ENCODE results near the gene SLC2A1.
A peak's percentile ranks its signal among the peaks of the same experiment; 100 is the strongest.

Gene SLC2A1

DNA sequence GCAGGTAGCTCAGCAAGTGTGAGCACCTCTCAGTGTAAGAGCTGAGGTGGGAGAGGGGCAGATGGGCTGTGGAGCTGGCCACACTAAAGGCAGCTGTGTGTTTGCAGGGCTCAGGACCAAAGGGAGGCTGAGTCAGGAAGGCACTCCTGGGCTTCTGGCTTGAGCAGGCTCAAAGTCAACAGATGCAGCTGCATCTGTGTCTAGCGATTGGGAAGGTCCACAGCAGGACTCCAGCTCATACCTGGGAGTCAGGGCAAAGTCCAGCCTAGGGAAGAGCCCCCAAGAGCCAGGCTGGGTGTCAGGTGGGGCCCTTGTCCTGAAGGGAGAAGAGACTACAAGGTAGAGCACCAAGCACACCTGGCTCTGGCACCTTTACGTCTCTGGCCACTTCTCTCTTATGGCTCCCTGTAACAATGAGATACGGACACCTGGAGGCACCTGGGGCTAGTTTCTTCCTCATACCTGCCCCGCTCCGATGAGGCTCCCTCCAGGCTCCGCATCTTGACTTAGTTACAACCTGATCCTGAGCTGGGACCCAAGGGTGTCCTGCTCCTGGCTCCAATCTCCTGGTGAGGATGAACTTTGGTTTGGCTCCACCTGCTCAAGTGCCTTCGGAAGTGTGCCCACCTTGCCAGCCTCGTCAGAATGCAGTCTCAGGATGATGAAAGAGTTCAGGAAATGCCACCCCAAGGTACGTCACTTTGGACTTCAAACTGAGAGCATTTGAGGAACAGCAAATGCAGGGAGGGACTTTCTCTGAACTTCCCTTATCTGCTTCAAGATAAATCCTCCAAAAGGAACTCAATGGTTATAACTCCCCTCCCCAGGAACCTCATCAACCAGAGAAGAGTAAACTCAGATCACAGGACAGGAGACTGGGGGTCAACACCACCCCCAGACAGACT lies 21.5 kb upstream of the SLC2A1 start:
- no peak for DNase-seq (ENCODE audit: low spot score)

DNA sequence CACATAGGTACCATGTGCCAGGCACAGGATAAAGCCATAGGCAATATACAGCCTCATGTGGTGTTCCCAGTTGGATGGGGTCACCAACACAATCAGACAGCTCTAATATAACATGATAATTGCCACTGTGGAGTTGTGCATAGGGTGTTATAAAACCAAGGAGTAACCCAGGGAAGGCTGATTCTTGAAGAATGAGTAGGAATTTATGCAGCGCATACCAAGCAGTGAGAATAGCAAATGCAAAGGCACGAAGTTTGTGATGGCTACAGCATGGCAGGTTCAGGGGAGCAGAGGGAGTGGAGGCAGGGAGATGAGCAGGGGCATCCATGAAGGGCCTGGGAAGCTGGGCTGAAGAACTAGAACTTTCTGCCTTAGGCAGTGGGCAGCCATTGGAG lies 20.4 kb upstream of the SLC2A1 start:
- no peak for DNase-seq (ENCODE audit: low spot score)

DNA sequence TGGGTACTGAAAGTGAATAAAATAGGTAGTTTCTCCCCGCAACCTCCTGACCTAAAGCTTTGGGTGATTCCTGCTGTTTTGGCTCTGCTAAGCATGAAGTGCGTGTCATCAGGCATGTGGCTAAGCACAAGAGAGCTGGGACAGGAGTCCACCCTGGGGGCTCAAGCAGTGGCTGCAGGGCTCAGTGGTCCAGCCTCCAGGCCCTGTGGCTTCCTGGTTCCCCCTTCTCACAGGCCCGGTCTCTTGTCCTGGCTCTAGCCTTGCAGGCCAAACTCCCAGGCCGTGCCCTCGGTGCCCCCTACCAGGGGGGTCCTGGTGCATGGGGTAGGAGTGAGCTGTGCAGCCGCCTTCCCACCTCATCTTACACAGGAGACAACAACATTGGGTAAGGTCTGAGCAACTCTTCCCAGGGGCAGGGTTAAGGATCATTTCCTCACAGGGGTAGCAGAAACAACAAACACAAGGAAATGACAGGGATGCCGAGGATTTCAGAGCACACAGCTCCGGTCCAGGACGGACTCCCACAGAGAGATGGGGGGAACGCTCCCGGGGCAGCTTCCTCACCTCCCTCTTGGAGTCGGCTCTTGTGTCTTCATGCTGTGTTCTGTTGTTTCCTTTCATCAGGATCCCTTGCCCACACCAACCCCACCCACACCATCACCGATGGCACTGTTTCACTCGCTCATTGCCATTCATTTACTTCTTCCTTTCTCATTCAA lies 19.8 kb upstream of the SLC2A1 start:
- DNase-seq (ENCODE audit: low spot score), result no peak

DNA sequence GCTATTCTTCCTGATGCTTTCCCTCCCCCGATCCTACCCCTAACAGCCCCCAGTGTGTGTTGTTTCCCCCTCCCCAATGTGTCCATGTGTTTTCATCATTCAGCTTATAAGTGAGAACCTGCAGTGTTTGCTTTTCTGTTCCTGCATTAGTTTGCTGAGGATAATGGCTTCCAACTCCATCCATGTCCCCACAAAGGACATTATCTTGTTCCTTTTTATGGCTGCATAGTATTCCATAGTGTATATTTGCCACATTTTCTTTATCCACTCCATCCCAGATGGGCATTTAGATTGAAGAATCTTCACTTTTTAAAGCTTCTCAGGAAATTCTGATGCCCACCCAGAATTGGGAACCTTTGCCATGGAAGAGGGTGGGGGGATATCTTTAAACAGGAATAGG lies 19.0 kb upstream of the SLC2A1 start:
- no peak for DNase-seq (ENCODE audit: low spot score)

DNA sequence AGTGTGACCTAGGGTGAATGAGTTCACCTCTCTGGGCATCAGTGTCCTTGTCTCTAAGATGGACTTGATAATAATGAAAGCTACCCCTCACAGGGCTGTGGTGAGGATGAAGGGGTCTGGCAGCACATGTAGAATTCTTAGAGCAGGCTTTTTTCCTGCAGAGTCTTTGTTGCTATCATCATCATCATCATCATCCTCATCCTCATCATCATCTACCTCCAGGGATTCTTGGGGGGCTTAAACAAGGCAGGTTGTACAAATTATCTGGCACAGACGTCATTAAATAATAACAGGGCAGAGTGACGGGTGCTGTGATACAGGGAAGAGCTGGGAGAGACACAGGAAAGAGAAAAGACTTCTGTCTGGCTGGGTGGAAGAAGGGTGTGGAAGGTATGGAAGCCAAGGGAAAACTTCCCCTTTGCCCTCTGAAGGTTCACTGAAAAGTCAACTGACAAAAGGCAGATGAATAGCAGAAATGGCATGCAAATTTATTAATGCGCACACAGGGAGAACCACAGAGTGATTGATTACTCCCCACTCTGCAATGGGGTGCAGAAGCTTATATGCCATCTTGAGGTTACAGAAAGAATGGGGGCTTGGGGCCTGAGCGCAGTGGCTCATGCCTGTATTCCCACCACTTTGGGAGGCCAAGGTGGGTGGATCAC lies 17.0 kb upstream of the SLC2A1 start:
- no peak for DNase-seq (ENCODE audit: low spot score)

DNA sequence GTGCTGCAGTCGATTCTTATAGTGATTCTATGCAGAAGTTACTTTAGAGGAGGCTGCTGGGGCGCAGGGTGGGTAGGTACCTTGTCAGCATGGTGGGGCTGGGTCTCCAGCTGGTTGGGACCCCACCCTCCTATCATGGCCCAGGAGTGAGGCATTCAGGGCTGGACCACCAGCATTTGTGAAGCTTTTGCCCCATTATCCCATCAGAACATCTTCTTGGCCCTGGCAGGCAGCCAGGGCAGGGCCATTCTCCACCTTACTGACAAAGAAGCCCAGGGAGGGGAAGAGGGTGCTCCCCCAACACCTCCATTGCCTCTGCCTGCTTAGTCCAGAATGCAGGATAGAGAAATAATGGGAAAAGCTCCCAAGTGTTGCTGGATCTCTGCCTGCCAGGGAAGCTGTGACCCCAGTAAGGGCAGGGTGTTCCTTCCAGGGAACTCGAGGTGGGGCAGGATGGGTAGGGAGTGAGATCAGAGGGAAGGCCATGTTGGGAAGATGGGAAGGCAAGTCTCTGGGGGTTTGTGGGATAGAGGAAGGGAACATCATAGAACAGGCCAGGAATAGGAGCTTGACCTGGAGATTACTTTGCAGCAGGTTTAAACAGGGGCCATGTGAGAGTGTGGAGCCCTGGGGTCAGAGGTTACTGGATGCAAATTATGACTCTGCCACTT lies 16.2 kb upstream of the SLC2A1 start:
- DNase-seq (ENCODE audit: low spot score), result no peak

DNA sequence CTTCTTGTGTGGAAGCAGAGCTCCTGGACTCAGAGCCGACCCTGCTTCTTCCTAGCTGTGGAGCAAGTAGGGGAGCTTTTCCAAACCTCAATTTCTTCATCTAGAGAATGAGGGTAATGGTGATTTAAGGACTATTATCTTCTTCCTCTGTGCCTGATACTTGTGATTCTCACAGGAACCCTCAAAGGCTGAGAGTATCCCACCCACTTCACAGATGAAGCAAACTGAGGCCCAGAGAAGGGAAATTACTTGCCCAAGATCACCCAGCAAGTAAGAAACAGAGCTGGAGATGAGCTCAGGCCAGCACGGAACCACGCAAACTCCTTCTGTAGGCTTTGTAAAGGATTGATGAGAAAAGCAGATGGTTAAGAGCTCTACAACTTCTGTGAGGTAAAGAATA lies 15.1 kb upstream of the SLC2A1 start:
- DNase-seq (ENCODE audit: low spot score), result no peak

DNA sequence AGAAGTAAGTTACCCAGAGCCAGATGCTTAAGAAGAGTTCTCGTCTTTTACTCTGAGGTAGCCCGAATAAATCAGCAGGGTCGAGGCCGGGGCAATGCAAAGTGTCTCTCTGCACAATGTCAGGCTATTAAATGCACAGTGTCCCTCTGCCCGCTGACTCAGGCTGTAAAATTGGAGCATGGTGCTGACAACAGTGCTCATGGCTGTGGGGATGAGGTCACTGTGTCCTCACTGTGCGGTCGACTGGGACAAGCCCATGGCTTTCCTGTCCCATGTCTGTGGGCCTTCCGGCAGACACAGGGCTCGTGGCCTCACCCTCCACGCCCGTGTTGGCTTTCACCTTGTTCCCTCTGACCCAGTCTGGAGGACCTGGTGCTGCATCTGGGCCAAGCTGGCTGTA lies 14.6 kb upstream of the SLC2A1 start:
- no peak for DNase-seq (ENCODE audit: low spot score)

DNA sequence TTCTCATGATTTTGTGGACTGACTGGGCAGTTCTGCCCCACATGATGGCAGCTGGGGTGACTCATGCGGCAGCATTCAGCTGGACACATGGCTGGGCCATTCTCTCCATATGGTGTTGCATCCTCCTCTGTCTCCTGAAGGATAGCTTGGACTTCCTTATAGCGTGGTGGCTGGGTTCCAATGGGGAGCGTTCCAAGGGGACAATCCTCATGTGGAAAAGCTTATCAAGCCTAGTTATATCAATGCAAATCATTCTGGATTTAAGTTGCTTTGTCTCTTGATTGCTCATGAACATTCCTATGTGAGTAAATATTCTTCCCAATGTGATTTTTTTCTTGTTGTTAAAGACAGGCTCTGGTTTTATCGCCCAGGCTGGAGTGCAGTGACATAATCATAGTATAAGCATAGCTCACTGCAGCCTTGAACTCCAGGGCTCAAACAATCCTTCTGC lies 13.2 kb upstream of the SLC2A1 start:
- DNase-seq (ENCODE audit: low spot score), result peak; percentile 91

DNA sequence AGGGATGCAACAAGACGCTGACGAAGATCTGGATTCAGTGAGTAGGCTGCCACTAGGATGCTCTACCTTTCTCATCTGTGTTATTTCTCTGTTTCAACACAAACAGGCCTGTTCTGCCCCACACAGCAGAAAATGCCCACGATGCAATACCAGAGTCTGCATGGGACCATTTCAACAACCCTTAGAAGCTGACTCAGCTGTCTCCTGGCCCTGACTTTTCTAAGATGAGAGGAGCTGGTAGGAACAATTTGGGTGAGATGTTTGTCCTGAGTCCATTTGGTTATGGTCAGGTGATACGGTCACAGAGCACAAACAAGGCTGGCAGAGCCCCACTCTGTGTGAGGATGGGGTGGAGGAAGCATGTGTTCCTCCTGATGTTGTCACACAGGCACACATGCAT lies 11.5 kb upstream of the SLC2A1 start:
- DNase-seq (ENCODE audit: low spot score), result no peak

DNA sequence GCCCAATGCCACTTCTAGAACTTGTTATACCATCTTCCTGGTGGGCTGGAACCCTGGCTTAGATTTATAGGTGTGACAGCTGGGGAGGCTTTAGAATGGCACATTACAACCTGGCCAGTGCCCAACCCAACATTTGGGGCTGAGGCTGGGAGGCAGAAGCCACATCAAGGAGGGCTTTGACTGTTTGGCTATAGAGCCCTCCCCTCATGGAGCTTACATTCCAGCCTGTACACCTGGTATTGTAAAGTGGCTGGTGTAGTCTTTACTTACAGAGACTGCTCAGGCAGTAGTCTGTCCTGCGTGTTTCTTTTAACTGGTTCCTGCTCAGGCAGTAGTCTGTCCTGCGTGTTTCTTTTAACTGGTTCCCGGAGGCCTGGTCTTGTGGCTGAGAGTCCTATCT lies 10.0 kb upstream of the SLC2A1 start:
- DNase-seq (ENCODE audit: low spot score), result no peak

DNA sequence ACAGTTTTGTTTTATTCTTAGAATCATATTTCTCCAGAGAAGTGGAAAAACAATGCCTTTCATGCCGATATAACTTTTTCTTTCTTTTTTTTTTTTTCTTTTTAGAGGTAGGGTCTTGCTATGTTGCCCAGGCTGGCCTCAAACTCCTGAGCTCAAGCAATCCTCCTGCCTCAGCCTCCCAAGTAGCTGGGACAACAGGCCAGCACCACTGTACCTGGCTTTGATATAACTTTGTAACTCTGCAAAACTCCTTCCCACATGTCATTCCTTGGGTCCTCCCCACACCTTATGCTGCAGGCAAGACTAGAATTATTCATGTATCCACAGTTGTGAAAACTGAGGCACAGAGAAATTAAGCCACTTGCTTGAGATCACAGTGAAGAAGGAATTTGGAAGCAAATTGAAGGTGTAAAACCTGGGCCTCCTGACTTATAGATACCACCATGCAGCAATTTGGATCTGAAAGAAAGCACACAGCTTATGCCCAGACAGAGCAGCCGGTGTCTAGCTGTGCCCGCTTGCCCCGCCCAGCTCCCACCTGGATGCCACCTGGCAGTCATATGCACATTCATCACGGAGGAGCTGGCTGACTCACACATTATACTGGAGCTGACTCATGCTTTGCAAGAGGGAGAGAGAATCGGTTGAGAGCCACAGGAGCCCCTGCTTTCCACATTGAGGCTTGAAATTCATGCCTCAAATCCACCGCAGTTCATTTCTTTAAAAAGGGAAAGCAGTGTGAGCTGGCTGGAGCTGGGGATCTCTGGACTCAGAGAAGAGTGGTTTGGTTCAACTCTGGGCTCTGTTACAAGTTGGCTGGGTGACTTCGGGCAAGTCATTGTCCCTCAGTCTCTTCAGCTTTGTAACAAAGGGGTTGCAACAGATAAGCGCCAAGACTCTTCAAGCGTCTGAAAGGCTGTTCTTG lies 8.3 kb upstream of the SLC2A1 start:
- peak; percentile 89 for DNase-seq (ENCODE audit: low spot score)

DNA sequence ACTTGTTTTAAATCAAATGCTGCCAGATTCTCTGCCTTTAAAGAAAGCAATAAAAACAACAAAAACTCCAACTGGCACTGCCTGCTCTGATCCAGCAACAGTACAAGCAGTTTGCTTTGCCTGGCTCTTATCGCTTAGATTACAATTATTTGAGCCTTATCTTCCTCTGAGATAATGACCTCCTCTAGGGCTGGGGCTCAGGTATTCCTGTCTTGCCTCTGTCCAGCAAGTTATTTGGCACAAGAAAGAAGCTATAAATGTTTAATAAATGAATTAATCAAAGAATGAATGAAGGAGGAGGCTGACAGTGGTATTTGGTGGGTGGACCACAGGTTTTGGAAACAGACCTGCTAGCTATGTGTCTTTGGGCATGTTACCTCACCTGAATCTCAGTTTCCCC lies 6.7 kb upstream of the SLC2A1 start:
- DNase-seq (ENCODE audit: low spot score), result no peak

DNA sequence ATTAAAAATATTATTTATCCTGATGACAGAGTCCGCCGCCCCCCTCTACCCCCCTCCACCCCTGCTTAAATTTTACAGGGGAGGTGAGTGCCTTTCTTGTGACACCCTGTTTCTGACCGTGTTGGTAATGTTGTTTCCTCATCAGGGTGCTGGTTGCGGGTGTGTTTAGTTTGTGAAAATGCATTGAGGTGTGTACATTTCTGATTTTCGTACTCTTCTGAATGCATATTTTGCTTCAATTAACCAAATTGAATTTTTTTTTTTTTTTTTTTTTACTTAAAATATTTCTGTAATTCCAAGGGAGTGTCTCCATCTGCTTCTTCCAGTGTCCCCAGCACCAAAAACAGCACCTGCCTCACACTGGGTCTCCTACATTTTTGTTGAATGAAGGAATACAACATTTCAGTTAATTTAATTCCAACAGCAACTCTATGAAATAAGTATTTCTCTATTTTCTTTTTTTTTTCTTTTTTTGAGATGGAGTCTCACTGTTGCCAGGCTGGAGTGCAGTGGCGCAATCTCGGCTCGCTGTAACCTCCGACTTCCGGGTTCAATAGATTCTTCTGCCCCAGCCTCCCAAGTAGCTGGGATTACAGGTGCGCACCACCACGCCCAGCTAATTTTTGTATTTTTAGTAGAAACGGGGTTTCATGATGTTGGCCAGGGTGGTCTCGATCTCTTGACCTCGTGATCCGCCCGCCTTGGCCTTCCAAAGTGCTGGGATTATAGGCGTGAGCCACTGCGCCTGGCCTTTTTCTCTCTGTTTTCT lies 5.6 kb upstream of the SLC2A1 start:
- no peak for DNase-seq (ENCODE audit: low spot score)

DNA sequence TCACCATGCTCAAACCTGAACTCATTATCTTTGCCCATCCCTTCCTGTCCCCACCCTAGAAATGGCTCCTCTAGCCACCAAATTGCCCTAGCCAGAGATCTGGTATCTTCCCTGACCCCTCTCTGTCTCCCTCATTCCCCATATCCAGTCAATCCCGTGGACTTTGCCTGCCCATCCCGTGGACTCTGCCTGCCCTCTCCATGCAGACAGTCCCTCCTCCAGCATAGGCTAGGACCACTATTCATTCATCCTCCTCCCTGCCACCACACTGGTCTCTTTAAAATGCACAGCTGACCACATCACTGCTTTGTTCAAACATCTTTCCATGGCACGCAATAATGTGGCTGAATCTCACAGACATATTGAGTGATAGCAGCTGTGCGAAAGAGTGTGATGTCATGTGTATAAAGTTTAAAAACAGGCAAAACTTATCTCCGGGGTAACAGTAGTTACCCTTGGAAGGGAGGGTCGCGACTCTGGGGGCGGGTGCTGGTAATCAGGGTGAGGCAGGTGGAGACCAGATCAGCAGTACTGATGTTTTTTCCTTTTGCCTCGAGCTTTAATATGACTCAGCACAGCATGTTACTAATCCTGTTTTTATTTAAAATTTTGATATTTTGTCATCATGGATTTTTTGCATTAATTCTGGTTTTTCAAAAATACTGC lies 4.8 kb upstream of the SLC2A1 start:
- DNase-seq (ENCODE audit: low spot score), result peak; percentile 68

DNA sequence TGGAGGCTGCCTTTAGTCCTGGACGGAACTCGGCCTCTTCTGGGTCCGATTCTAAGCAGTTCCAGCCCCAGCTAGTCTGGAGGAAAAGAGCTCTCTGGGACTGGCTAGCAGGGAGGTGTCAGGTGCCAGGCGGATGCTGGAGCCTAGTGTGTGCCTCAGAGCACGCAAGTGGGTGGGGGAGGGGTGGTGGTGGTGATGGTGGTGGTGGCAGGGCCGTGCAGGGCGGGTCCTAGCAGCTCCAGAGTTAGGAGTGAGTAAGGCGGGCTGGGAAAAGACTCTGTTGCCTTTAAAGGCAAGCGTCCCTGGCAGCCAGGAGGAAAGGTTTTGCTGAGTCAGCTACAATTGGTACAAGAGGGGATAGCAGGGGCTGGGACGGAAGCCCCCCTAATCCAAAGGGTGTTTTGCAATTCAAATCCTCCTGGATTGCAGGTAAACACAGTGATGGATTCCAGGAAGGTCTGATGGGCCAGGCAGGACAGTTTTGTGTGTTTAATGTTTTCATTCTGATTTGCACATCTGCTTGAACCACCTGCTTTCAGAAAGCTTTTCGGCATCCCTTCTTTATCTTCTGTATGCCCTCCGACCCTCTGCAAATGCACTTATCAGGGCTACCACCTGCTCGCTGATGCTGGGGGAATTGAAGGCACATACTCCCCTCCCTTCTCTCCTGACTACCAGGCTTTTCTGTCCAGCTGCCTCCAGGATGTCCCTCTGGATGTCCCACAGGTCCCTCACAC lies 4.1 kb upstream of the SLC2A1 start:
- DNase-seq (ENCODE audit: low spot score), result peak; percentile 25

DNA sequence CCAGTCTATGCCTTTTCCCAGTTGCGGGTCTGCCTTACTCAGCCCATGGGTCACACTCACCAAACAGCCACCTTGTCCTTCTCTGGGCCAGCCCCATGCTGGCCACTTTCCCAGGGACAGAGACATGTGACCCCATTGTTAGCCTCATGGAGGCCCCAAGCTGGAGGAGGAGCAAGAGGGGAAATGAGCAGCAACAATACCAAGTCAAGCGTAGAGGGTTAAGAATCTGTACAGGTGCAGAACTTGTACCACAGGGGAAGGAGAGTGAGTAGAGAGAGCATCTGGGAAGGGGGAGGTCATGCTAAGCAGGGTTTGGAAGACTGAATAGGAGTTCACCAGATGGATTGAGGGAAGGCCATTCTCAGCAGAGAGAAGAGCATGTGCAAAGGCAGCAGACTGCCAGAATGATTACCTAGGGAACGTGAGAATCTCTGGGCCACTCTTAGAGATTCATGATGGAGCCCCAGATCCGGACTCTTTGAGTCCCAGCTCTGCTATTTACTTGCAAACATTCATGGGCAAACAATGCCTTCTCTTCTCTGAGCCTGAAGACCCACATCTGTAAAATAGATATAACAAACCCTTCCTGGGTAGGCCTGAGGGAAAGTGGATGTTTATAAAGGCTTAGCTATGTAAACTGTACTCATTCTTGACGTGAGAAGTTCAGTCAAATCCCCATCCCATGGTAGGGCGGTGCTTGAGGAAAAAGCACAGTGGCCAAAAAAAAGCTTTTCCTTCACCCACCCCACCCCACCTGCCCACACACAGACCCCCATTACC lies 2.8 kb upstream of the SLC2A1 start:
- no peak for DNase-seq (ENCODE audit: low spot score)

DNA sequence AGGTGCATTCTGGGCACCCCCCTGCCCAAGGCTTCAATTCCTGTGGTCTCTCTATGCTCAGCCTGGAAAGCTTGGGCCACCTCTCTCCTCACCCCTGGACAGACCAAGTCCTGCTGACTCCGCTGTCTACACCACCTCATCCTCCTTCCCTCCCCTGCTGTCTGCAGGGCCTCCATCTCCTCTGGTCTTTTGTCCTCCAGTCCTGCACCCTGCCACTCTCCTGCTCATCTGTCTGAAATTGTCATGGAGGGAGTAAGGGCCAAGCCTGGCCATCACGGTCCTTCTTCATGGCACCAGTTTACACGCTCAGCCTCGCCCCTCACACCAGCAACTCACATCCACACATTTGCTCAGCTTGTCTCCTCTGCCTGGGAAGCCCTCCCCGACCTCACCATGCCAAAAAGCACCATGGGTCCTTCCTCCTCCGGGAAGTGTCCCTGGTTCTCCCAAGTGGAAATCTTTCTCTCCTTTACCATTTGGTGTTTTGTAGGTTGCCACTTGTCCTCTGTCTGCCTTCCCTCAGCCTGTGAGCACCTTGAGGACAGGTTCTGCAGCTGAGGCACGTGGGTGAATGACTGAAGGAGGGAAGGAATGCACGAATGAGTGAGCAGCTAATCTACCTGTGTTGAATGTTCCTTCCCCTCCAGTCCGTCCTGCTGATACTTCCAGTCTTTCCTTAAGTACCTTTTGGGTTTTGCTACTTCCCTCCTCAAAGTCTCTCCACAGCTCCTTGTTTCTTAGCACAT lies 2.1 kb upstream of the SLC2A1 start:
- DNase-seq (ENCODE audit: low spot score), result no peak
